SU-DHL-6 (cell line): Measurements from ENCODE around the gene LAGE3.

Source experiments
- EZH2phosphoT487 ChIP-seq: fragments of 200-600 bp; sonication (generic), shearing (Covaris generic); conservative IDR thresholded peaks from 2 replicates; pipeline ENCODE4 v1.6.1; 2018; ENCODE audit warnings: mild to moderate bottlenecking, antibody characterized with exemption, low read length, moderate library complexity, mixed read lengths
- TF ChIP-seq, protein P1 (sequence below): fragments of 200-600 bp; sonication (generic); IDR thresholded peaks from one replicate; pipeline ENCODE4 v1.5.1; 2017; ENCODE audit warnings: antibody characterized with exemption, mild to moderate bottlenecking, low read length, moderate library complexity; ENCODE audit not compliant: insufficient read depth, poor library complexity, severe bottlenecking

DNA sequence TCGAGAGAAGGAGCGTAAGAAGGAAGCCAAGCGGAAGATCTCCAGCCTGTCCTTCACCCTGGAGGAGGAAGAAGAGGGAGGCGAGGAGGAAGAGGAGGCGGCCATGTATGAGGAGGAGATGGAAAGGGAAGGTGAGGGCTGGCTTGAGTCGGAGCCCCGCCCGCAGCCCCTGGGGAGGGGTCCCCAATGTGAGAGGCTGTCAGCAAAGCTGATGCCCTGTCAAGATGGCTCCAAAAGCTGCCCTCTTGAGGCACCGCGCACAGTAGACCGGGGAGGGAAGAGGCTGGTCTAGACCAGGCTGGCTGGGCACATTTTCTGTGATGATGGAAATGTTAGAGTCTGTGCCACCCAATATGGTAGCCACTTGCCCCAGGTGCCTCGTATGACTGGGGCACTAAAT is 32.7 kb downstream of the LAGE3 start:
- TF ChIP-seq, protein P1, sequence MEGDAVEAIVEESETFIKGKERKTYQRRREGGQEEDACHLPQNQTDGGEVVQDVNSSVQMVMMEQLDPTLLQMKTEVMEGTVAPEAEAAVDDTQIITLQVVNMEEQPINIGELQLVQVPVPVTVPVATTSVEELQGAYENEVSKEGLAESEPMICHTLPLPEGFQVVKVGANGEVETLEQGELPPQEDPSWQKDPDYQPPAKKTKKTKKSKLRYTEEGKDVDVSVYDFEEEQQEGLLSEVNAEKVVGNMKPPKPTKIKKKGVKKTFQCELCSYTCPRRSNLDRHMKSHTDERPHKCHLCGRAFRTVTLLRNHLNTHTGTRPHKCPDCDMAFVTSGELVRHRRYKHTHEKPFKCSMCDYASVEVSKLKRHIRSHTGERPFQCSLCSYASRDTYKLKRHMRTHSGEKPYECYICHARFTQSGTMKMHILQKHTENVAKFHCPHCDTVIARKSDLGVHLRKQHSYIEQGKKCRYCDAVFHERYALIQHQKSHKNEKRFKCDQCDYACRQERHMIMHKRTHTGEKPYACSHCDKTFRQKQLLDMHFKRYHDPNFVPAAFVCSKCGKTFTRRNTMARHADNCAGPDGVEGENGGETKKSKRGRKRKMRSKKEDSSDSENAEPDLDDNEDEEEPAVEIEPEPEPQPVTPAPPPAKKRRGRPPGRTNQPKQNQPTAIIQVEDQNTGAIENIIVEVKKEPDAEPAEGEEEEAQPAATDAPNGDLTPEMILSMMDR = no peak
- TF ChIP-seq EZH2phosphoT487 = no peak
